Keratinocyte (primary cell): Measurements from ENCODE around the gene DLG1. TPM values are rescaled to one million over a fixed set of nuclear protein-coding genes. Genes with fewer than 3 reads are reported as not detected.

Experiments used
- DNase-seq: peaks from one replicate; pipeline ENCODE4 v3.0.0-alpha.2; 2011; ENCODE audit warnings: low read depth, missing footprints, low spot score
- FAIRE-seq: peaks from 2 replicates; lab custom pipeline; 2011; peaks lifted over from hg19 to GRCh38; lab: Jason Lieb, UNC
- H2AFZ ChIP-seq: 2 replicates; pipeline ENCODE4 v1.6.0; 2012; ENCODE audit warnings: low read length, control low read depth, inconsistent platforms; ENCODE audit not compliant: control insufficient read depth
- H3K27ac ChIP-seq: 2 replicates; pipeline ENCODE4 v1.5.1; 2011; ENCODE audit warnings: low read length; ENCODE audit not compliant: control insufficient read depth, insufficient read depth
- H3K27me3 ChIP-seq: 3 replicates; pipeline ENCODE4 v1.6.0; 2011; ENCODE audit warnings: low read length; ENCODE audit not compliant: control insufficient read depth, insufficient read depth; ENCODE audit errors: extremely low read depth
- H3K36me3 ChIP-seq, 2 experiments: 2 replicates in 1 of 2; 3 replicates in 1 of 2; pipeline ENCODE4 v1.5.1; 2011; ENCODE audit warnings: low read length in 2 of 2, mild to moderate bottlenecking in 1 of 2; ENCODE audit not compliant: control insufficient read depth in 2 of 2, insufficient read depth in 2 of 2; ENCODE audit errors: extremely low read depth in 1 of 2
- H3K4me1 ChIP-seq: 3 replicates; pipeline ENCODE4 v1.5.1; 2011; ENCODE audit warnings: low read length; ENCODE audit not compliant: control insufficient read depth, insufficient read depth; ENCODE audit errors: extremely low read depth
- H3K4me2 ChIP-seq: 3 replicates; pipeline ENCODE4 v1.6.0; 2011; ENCODE audit warnings: low read depth, low read length; ENCODE audit not compliant: control insufficient read depth, insufficient read depth; ENCODE audit errors: extremely low read depth
- H3K4me3 ChIP-seq, 3 experiments: fragments of 200-600 bp in 1 of 3; sonication (generic) in 1 of 3; 2 replicates in 2 of 3; 3 replicates in 1 of 3; pipeline ENCODE4 v1.5.1; 2011 to 2016; ENCODE audit warnings: low read length in 3 of 3, mild to moderate bottlenecking in 3 of 3, control low read depth in 2 of 3, inconsistent platforms in 1 of 3, low read depth in 1 of 3, mixed read lengths in 1 of 3, mixed run types in 1 of 3, moderate library complexity in 1 of 3; ENCODE audit not compliant: control insufficient read depth in 2 of 3, insufficient read depth in 2 of 3; ENCODE audit errors: extremely low read depth in 1 of 3
- H3K79me2 ChIP-seq: 2 replicates; pipeline ENCODE4 v1.6.0; 2012; ENCODE audit warnings: low read length; ENCODE audit not compliant: control insufficient read depth, insufficient read depth
- H3K9ac ChIP-seq: 3 replicates; pipeline ENCODE4 v1.6.0; 2011; ENCODE audit warnings: low read length; ENCODE audit not compliant: control insufficient read depth, insufficient read depth; ENCODE audit errors: extremely low read depth
- H3K9me1 ChIP-seq: 3 replicates; pipeline ENCODE4 v1.6.0; 2011; ENCODE audit warnings: low read length; ENCODE audit not compliant: control insufficient read depth, insufficient read depth; ENCODE audit errors: extremely low read depth
- H3K9me3 ChIP-seq: 2 replicates; pipeline ENCODE4 v1.5.1; 2012; ENCODE audit warnings: low read depth, low read length; ENCODE audit not compliant: control insufficient read depth
- H4K20me1 ChIP-seq: 3 replicates; pipeline ENCODE4 v1.6.0; 2011; ENCODE audit warnings: low read length; ENCODE audit not compliant: control insufficient read depth, insufficient read depth; ENCODE audit errors: extremely low read depth
- EZH2 ChIP-seq: IDR thresholded peaks from one replicate; pipeline ENCODE4 v1.6.1; 2012; ENCODE audit warnings: inconsistent platforms, mild to moderate bottlenecking, low read length, moderate library complexity
- dilution Hi-C: fragments of 300-500 bp; cut with MboI; formaldehyde crosslinking; loops from one replicate; pipeline ENCODE4 v1.7.0; 2020; ENCODE audit warnings: low sequenced_read_pairs; ENCODE audit not compliant: extremely low pct_ligation_motif_present
- polyA plus RNA-seq, 5 experiments: library from polyadenylated mRNA; depleted of rRNA in 3 of 5; stranded (reverse) in 3 of 5; stranded (forward) in 1 of 5; unstranded in 1 of 5; fragments of >200 nt; gene quantifications; 1 replicate in 1 of 5; 2 replicates in 3 of 5; 3 replicates in 1 of 5; pipeline versions ENCODE4 v1.2.1 to v1.2.3, GENCODE V29; 2011 to 2012; ENCODE audit warnings: missing spikeins in 2 of 5, low read depth in 1 of 5, low replicate concordance in 1 of 5
- TF ChIP-seq, protein P1 (sequence below), 3 experiments: IDR thresholded peaks in 1 of 3; conservative IDR thresholded peaks in 1 of 3; optimal IDR thresholded peaks in 1 of 3; 2 replicates in 2 of 3; 3 replicates in 1 of 3; pipeline versions ENCODE3 to v1.5.1; 2011; ENCODE audit warnings: low read length in 3 of 3, mild to moderate bottlenecking in 3 of 3, moderate library complexity in 2 of 3, control low read depth in 1 of 3, inconsistent platforms in 1 of 3; ENCODE audit not compliant: insufficient read depth in 2 of 3; ENCODE audit errors: extremely low read depth in 1 of 3

Gene DLG1
- polyA plus RNA-seq, 1 donor (not counting 4 experiments of a cell fraction or from before 2014, with no cell fraction given): 139 TPM

DNA sequence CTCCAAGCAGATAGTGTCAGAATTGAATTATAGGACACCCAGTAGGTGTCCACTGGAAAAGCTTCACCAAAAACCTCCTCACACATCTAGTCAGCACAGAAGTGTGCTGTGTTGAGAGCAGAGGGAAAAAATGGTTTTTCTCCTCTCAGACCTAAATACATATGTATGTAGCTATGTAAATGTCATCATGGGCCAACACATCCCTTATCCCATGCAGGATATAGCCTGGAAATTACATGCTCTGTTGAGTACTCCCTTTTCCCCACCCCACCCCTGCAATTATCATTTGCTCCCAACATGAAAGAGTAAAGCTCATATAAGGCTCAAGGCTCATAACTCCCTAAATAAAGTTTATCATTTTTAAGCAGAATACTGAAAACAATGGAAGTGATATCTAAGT, 35.7 kb downstream of the DLG1 start:
- Histone ChIP-seq H2AFZ (no peak overlapping the region), H4K20me1 (peaks cover 3% of the 10 kb centered on the region), H3K79me2 (peaks cover 99% of the 10 kb centered on the region), H3K27ac (no peak overlapping the region), H3K4me1 (peaks cover 8% of the 10 kb centered on the region), H3K36me3 (peaks cover 9% of the 10 kb centered on the region in 2 experiments), H3K9me3 (no peaks in the 10 kb centered on the region), H3K27me3 (no peaks in the 10 kb centered on the region), H3K9me1 (no peaks in the 10 kb centered on the region), H3K4me3 (no peak overlapping the region), H3K9ac (no peak overlapping the region), H3K4me2 (no peak overlapping the region)
- DNase-seq: no peak
- FAIRE-seq: no peak
- TF ChIP-seq, protein P1, sequence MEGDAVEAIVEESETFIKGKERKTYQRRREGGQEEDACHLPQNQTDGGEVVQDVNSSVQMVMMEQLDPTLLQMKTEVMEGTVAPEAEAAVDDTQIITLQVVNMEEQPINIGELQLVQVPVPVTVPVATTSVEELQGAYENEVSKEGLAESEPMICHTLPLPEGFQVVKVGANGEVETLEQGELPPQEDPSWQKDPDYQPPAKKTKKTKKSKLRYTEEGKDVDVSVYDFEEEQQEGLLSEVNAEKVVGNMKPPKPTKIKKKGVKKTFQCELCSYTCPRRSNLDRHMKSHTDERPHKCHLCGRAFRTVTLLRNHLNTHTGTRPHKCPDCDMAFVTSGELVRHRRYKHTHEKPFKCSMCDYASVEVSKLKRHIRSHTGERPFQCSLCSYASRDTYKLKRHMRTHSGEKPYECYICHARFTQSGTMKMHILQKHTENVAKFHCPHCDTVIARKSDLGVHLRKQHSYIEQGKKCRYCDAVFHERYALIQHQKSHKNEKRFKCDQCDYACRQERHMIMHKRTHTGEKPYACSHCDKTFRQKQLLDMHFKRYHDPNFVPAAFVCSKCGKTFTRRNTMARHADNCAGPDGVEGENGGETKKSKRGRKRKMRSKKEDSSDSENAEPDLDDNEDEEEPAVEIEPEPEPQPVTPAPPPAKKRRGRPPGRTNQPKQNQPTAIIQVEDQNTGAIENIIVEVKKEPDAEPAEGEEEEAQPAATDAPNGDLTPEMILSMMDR (optimal IDR thresholded peaks at IDR 0.05 in 1 of 3, IDR thresholded peaks at IDR 0.05 in 1 of 3, conservative IDR thresholded peaks at IDR 0.05 in 1 of 3; ENCODE audit: extremely low read depth in 1 of 3, insufficient read depth in 2 of 3, low read length in 3 of 3): no peak
- no peak for TF ChIP-seq EZH2
- dilution Hi-C loops: loop anchor here (10.0 kb wide), 1 partner anchor 112 kb away; no protein-coding TSS in a partner anchor

DNA sequence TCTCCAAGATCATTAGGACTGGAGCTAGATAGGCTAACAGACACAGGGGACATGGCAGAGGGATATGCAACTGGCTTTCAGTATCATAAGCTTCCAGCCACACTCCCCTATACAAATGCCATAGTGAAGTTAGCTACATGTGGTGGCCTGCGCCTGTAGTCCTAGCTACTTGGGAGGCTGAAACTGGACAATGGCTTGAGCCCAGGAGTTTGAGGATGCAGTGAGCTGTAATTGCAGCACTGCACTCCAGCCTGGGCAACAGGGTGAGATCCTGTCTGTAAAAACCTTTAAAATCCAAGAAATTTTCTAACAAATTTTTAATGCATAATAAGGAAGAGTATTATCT, 37.3 kb downstream of the DLG1 start:
- peaks cover 1 to 9% of the 10 kb centered on the region in 2 experiments for H3K36me3 ChIP-seq
- no peak overlapping the region for H3K4me2 ChIP-seq
- H2AFZ ChIP-seq: no peak overlapping the region
- FAIRE-seq (no peak), DNase-seq (no peak)
- H3K27ac ChIP-seq: no peak overlapping the region
- H3K4me1 ChIP-seq: peaks cover 8% of the 10 kb centered on the region
- no peak overlapping the region for H3K9ac ChIP-seq
- no peaks in the 10 kb centered on the region for H3K27me3 ChIP-seq
- H4K20me1 ChIP-seq: peaks cover 7% of the 10 kb centered on the region
- peaks cover 98% of the 10 kb centered on the region for H3K79me2 ChIP-seq
- TF ChIP-seq, protein P1 (optimal IDR thresholded peaks at IDR 0.05 in 1 of 3, IDR thresholded peaks at IDR 0.05 in 1 of 3, conservative IDR thresholded peaks at IDR 0.05 in 1 of 3; ENCODE audit: extremely low read depth in 1 of 3, insufficient read depth in 2 of 3, low read length in 3 of 3): no peak
- TF ChIP-seq EZH2: no peak
- H3K9me3 ChIP-seq: no peaks in the 10 kb centered on the region
- no peaks in the 10 kb centered on the region for H3K9me1 ChIP-seq
- no peak overlapping the region for H3K4me3 ChIP-seq
- dilution Hi-C loops: loop anchor here (10.0 kb wide), 1 partner anchor 114 kb away; no protein-coding TSS in a partner anchor
